ENCODE data around the gene MFSD12.

DNA sequence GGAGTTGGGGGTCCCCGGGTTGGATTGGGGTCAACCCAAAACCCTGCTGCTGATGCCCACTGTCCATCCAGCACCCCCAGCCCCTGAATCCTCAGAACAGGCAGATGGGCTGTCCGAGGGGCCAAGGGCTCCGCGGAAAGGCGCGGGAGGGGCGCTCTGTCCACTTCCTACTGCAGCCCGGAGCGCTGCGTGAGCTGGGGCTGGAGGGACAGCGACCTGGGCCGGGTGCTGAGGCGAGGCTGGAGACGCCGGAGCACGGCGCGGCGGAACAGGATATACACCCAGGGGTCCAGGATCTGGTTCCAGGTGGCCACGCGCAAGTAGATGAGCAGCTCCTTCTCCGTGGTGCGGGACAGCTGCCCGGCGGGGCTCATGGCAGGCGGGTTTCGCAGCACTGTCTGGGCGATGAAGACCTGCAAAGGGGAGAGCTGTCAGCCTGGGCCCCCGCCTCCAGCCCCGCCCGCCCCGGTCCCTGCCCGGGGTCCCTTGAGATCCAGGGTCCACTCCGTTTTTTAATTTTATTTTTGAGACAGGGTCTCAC is 38.2 kb upstream of the MFSD12 start:
- TF ChIP-seq SIN3A (IDR thresholded peaks at IDR 0.05; ENCODE audit: low read depth) (no peak), POLR2AphosphoS5 (IDR thresholded peaks at IDR 0.05; ENCODE audit: low read depth, low read length) (no peak), CTCF (IDR thresholded peaks at IDR 0.05 in 2 of 3, conservative IDR thresholded peaks at IDR 0.05 in 1 of 3; ENCODE audit: borderline replicate concordance in 1 of 3, insufficient read depth in 1 of 3, low read depth in 2 of 3, low read length in 2 of 3) (no peak), SP1 (IDR thresholded peaks at IDR 0.05; ENCODE audit: low read depth) (no peak), YY1 (IDR thresholded peaks at IDR 0.05; ENCODE audit: extremely low read depth, insufficient replicate concordance, low read depth, low read length) (no peak), EGR1 (IDR thresholded peaks at IDR 0.05; ENCODE audit: low read depth) (no peak)
